A549 treated with dexamethasone at 1 μM for 4 hours (cell line): ENCODE data around the gene RELL2. TPM values are rescaled to one million over a fixed set of nuclear protein-coding genes. Genes with fewer than 3 reads are reported as not detected.

Experiments used
- total RNA-seq: library from RNA; stranded (reverse); fragments of 200-300 nt; extraction: Qiagen RNA extraction; gene quantifications from 5 replicates; pipeline ENCODE4 v1.2.3, GENCODE V29; 2022

The RELL2 gene
- total RNA-seq, result 3.0 to 4.2 TPM (median 3.8 TPM) in 5 replicates

GRCh38 chr5:141636413-141637122 lies at the start of gene RELL2, which contains the start of gene HDAC3:
Gene RELL2, plus strand, starts transcription at chr5:141636997. Its CDS starts 1,229 bp downstream, at chr5:141638226.
Gene HDAC3, minus strand, starts transcription at chr5:141636849. Its CDS starts 59 bp downstream, at chr5:141636790.

DNA sequence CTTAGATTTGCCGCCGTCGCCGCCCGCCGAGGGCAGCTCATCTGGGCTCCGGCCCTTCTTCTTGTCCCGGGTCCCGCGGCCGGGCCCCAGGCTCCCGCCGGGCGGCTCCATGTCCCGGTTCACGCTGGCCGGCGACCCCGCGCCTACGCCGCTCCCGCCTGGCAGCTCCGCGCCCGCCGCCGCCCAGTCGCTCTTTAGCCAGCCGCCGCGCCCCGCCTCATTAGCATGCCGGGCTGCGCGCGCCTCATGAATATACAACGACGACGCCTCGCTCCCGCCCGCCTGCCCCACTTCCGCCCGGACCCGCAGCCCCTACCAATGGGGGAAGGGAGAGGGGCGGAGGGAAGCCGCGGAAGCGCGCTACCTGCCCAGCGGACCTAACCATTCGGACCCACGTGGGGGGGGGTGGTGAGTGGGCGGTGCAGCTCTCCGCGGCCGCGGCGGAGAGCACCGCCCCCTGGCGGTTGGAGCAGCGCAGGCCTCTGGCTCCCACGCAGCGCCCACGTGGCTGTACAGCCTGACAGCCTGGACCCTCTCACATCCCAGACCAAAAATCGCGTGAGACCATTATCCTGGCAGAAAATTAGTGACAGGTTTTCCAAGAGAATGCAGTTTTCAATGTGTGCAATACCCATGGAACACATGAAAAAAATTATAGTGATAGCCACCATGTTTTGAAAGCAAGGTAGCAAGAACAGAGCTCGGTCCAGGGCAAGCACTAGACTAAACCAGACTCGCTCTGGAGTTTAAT lies 17.8 kb upstream of the RELL2 start, which contains the start of gene DIAPH1:
TSS of gene DIAPH1 (minus strand) at position 197 of the 751 bp plus-strand sequence. CDS start at position 111, 86 bp downstream.

GRCh38 chr5:141650851-141651727 lies 14.3 kb downstream of the RELL2 start, which contains the start of gene FCHSD1:
Gene FCHSD1, minus strand, starts transcription at chr5:141651418. Its CDS starts 50 bp downstream, at chr5:141651368.

DNA sequence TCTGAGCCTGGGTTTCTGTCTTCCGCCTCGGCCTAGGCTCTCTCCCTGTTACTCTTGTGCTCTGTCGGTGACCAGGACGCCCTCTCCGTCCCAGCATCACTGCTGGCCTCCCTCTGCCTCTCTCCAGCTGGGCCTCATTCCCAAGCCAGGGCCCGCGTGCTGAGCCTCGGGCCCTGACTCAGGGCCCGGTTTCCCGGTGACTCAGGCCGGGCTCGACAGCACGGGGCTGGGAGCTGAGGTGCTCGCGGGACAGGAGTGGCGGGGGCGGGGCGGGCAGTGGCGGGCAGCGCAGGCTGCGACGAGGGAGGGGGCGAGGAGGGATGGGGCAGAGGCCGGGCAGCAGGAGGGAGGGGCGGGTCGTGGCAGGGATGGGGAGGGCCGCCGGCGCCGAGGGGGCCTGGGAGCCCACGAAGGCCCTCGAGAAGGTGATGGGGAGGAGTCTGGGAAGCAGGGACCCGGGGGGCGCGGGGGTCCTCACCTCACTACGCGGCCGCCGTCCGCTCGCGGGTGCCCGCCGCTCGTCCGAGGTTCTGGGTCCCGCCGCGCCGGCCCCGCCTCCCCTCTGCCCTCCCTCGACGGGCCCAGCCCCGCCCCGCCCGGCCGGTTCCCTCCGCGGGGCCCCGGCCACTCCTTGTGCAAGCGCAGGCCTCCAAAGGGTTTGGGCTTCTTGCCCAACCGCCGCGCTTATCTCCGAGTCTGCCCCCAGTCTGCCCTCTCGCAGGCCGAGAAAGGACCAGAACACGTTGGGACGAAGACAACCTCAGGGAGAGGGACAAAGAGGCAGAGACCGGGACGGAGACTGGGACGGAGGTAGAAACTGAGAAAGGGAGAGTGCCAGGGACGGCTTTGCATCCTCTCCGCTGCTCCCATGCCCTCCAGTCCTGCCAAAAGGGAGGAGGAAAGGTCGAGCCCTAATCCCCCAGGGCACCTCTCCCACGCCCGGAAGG lies 45.2 kb downstream of the RELL2 start, which contains the start of gene ARAP3:
TSS of gene ARAP3 (minus strand) at position 536 of the 947 bp plus-strand sequence. CDS start 1,744 bp downstream, outside the sequence.

Other genes starting within 250 kb of the RELL2 start
- 0.50 to 1.2 TPM (median 0.97 TPM) in 5 replicates for gene PCDHGB4, start 249.3 kb upstream of the RELL2 start, total RNA-seq
- 0.03 to 0.05 TPM (median 0.04 TPM) in 3 of 5 replicates, not detected in the others for gene PCDHGA8, start 244.4 kb upstream of the RELL2 start, total RNA-seq
- gene PCDHGB5, start 239.1 kb upstream of the RELL2 start, total RNA-seq, result 2.0 to 2.7 TPM (median 2.5 TPM) in 5 replicates
- gene PCDHGA9, start 234.2 kb upstream of the RELL2 start, total RNA-seq, result 0.04 to 0.07 TPM (median 0.05 TPM) in 4 of 5 replicates, not detected in the other
- 0.08 to 0.15 TPM (median 0.13 TPM) in 5 replicates for gene PCDHGB6, start 229.0 kb upstream of the RELL2 start, total RNA-seq
- gene PCDHGA10, start 224.0 kb upstream of the RELL2 start, total RNA-seq, result 0.02 TPM in 2 of 5 replicates, not detected in the others
- 0.02 to 0.11 TPM (median 0.07 TPM) in 5 replicates for gene PCDHGB7, start 219.3 kb upstream of the RELL2 start, total RNA-seq
- 0.02 to 0.03 TPM in 2 of 5 replicates, not detected in the others for gene PCDHGA11, start 215.9 kb upstream of the RELL2 start, total RNA-seq
- not detected in 5 replicates for gene PCDHGA12, start 206.5 kb upstream of the RELL2 start, total RNA-seq
- gene PCDHGC3, start 161.0 kb upstream of the RELL2 start, total RNA-seq, result 6.1 to 7.2 TPM (median 6.6 TPM) in 5 replicates
- not detected in 5 replicates for gene PCDHGC4, start 152.0 kb upstream of the RELL2 start, total RNA-seq
- 0.03 TPM in 1 of 5 replicates, not detected in the others for gene PCDHGC5, start 147.9 kb upstream of the RELL2 start, total RNA-seq
- 92.7 to 102 TPM (median 96.0 TPM) in 5 replicates for gene DIAPH1, start 18.0 kb upstream of the RELL2 start, total RNA-seq
- 46.9 to 49.8 TPM (median 48.3 TPM) in 5 replicates for gene HDAC3, start 148 bp upstream of the RELL2 start, total RNA-seq
- gene FCHSD1, start 14.4 kb downstream of the RELL2 start, total RNA-seq, result 7.8 to 12.5 TPM (median 10.5 TPM) in 5 replicates
- gene ARAP3, start 45.2 kb downstream of the RELL2 start, total RNA-seq, result 2.6 to 4.9 TPM (median 4.5 TPM) in 5 replicates
- 2.1 to 4.1 TPM (median 3.4 TPM) in 5 replicates for gene PCDH1, start 241.4 kb downstream of the RELL2 start, total RNA-seq